SU-DHL-6 (cell line): Measurements from ENCODE around the gene SLC4A3.

Experiments used
- H2AFZ ChIP-seq: fragments of 200-600 bp; sonication (generic); 2 replicates; pipeline ENCODE4 v1.6.1; 2014; ENCODE audit warnings: low read depth, mild to moderate bottlenecking, moderate library complexity, mixed read lengths, antibody characterized with exemption, low read length; ENCODE audit not compliant: severe bottlenecking
- H3F3A ChIP-seq: fragments of 200-600 bp; shearing (Covaris generic); 2 replicates; pipeline ENCODE4 v1.6.0; 2016; ENCODE audit warnings: antibody characterized with exemption, mild to moderate bottlenecking; ENCODE audit not compliant: insufficient read depth
- H3K27ac ChIP-seq: fragments of 200-600 bp; sonication (generic); 2 replicates; pipeline ENCODE4 v1.5.1; 2016; ENCODE audit warnings: low read depth, mild to moderate bottlenecking, low read length, moderate library complexity, mixed read lengths
- H3K27me3 ChIP-seq: fragments of 200-600 bp; sonication (generic), shearing (Covaris generic); 2 replicates; pipeline ENCODE4 v1.6.0; 2014; ENCODE audit warnings: mild to moderate bottlenecking, low read length
- H3K36me3 ChIP-seq: fragments of 200-600 bp; sonication (generic); 2 replicates; pipeline ENCODE4 v1.6.1; 2014; ENCODE audit warnings: mild to moderate bottlenecking, low read length, mixed read lengths
- H3K4me2 ChIP-seq: fragments of 300-600, 200-600 bp; shearing (Covaris generic), sonication (generic); 2 replicates; pipeline ENCODE4 v1.6.0; 2014; ENCODE audit warnings: low read length, low read depth, mild to moderate bottlenecking; ENCODE audit not compliant: poor library complexity, severe bottlenecking
- H3K4me3 ChIP-seq: fragments of 200-600 bp; sonication (generic); 2 replicates; pipeline ENCODE4 v1.5.1; 2014; ENCODE audit warnings: antibody characterized with exemption, low read length, mild to moderate bottlenecking, mixed read lengths; ENCODE audit not compliant: insufficient read depth, poor library complexity, severe bottlenecking
- H3K79me2 ChIP-seq: fragments of 200-600 bp; sonication (generic); 2 replicates; pipeline ENCODE4 v1.6.1; 2014; ENCODE audit warnings: mild to moderate bottlenecking, low read length, moderate library complexity; ENCODE audit not compliant: insufficient read depth
- H3K9ac ChIP-seq: fragments of 200-600 bp; sonication (generic); 2 replicates; pipeline ENCODE4 v1.7.0; 2014; ENCODE audit warnings: mild to moderate bottlenecking, low read length
- H3K9me2 ChIP-seq: fragments of 200-600 bp; sonication (generic); replicated peaks from 2 replicates; pipeline ENCODE4 v1.6.1; 2014; ENCODE audit warnings: low read length; ENCODE audit not compliant: insufficient read depth
- H3K9me3 ChIP-seq: fragments of 200-600 bp; sonication (generic); 2 replicates; pipeline ENCODE4 v1.6.1; 2014; ENCODE audit warnings: low read length, mixed read lengths; ENCODE audit not compliant: insufficient read depth
- H4K20me1 ChIP-seq: fragments of 200-600 bp; sonication (generic); 2 replicates; pipeline ENCODE4 v1.6.1; 2014; ENCODE audit warnings: low read depth, mild to moderate bottlenecking, antibody characterized with exemption, low read length, moderate library complexity, mixed read lengths
- CTCF ChIP-seq: fragments of 200-600 bp; sonication (generic); IDR thresholded peaks from one replicate; pipeline ENCODE4 v1.5.1; 2017; ENCODE audit warnings: antibody characterized with exemption, mild to moderate bottlenecking, low read length, moderate library complexity; ENCODE audit not compliant: insufficient read depth, poor library complexity, severe bottlenecking
- EZH2phosphoT487 ChIP-seq: fragments of 200-600 bp; sonication (generic), shearing (Covaris generic); conservative IDR thresholded peaks from 2 replicates; pipeline ENCODE4 v1.6.1; 2018; ENCODE audit warnings: mild to moderate bottlenecking, antibody characterized with exemption, low read length, moderate library complexity, mixed read lengths

The SLC4A3 gene

GRCh38 chr2:219670386-219670785 lies 43.0 kb downstream of the SLC4A3 start:
- H3K4me3 ChIP-seq = no peak overlapping the region
- no peaks in the 10 kb centered on the region for H3K9me2 ChIP-seq
- H3K27ac ChIP-seq = no peak overlapping the region
- no peaks in the 10 kb centered on the region for H3K36me3 ChIP-seq
- TF ChIP-seq EZH2phosphoT487 = no peak
- no peak for TF ChIP-seq CTCF
- no peak overlapping the region for H3K9ac ChIP-seq
- no peaks in the 10 kb centered on the region for H3K79me2 ChIP-seq
- no peaks in the 10 kb centered on the region for H3F3A ChIP-seq
- no peak overlapping the region for H2AFZ ChIP-seq
- no peaks in the 10 kb centered on the region for H4K20me1 ChIP-seq
- no peaks in the 10 kb centered on the region for H3K9me3 ChIP-seq
- no peak overlapping the region for H3K4me2 ChIP-seq
- no peaks in the 10 kb centered on the region for H3K27me3 ChIP-seq

- no peaks in the 10 kb centered on the region for H4K20me1 ChIP-seq
- H3K79me2 ChIP-seq = no peaks in the 10 kb centered on the region
- H3F3A ChIP-seq = no peaks in the 10 kb centered on the region
- H3K9me2 ChIP-seq = no peaks in the 10 kb centered on the region
- no peak overlapping the region for H3K9ac ChIP-seq
- H3K9me3 ChIP-seq = no peaks in the 10 kb centered on the region
- no peaks in the 10 kb centered on the region for H3K27me3 ChIP-seq
- H3K27ac ChIP-seq = no peak overlapping the region
- H3K4me2 ChIP-seq = no peak overlapping the region
- no peak for TF ChIP-seq CTCF
- no peak for TF ChIP-seq EZH2phosphoT487
- no peak overlapping the region for H2AFZ ChIP-seq
- H3K4me3 ChIP-seq = no peak overlapping the region
- no peaks in the 10 kb centered on the region for H3K36me3 ChIP-seq
Measured at GRCh38 chr2:219671279-219671678, 43.8 kb downstream of the SLC4A3 start.

GRCh38 chr2:219672406-219672805 lies 45.0 kb downstream of the SLC4A3 start:
- no peak overlapping the region for H3K27ac ChIP-seq
- H3K4me2 ChIP-seq = no peak overlapping the region
- no peaks in the 10 kb centered on the region for H3K79me2 ChIP-seq
- no peak overlapping the region for H3K4me3 ChIP-seq
- H2AFZ ChIP-seq = no peak overlapping the region
- H3K27me3 ChIP-seq = no peaks in the 10 kb centered on the region
- H3K9me3 ChIP-seq = no peaks in the 10 kb centered on the region
- TF ChIP-seq EZH2phosphoT487 = no peak
- TF ChIP-seq CTCF = no peak
- H3F3A ChIP-seq = no peaks in the 10 kb centered on the region
- no peak overlapping the region for H3K9ac ChIP-seq
- no peaks in the 10 kb centered on the region for H4K20me1 ChIP-seq
- no peaks in the 10 kb centered on the region for H3K9me2 ChIP-seq
- H3K36me3 ChIP-seq = no peaks in the 10 kb centered on the region

GRCh38 chr2:219675221-219675620 lies 47.8 kb downstream of the SLC4A3 start:
- no peak overlapping the region for H3K4me2 ChIP-seq
- H3K9me2 ChIP-seq = no peaks in the 10 kb centered on the region
- H3K9me3 ChIP-seq = no peaks in the 10 kb centered on the region
- H3K27me3 ChIP-seq = no peaks in the 10 kb centered on the region
- no peak overlapping the region for H3K27ac ChIP-seq
- no peak overlapping the region for H2AFZ ChIP-seq
- no peaks in the 10 kb centered on the region for H3F3A ChIP-seq
- TF ChIP-seq EZH2phosphoT487 = no peak
- TF ChIP-seq CTCF = no peak
- no peaks in the 10 kb centered on the region for H3K79me2 ChIP-seq
- no peak overlapping the region for H3K4me3 ChIP-seq
- H3K36me3 ChIP-seq = no peaks in the 10 kb centered on the region
- no peaks in the 10 kb centered on the region for H4K20me1 ChIP-seq
- no peak overlapping the region for H3K9ac ChIP-seq
